Measurements from ENCODE around the gene FAM72D. TPM values are rescaled to one million over a fixed set of nuclear protein-coding genes. Genes with fewer than 3 reads are reported as not detected.
"Not testable (repeated sequence)": the region's sequence is repeated elsewhere in the genome, so short reads cannot be mapped to it uniquely, and the experiment has no call there.

FAM72D gene
- total RNA-seq (2014; rRNA removed; shearing (Covaris generic)) = 3.8 TPM in 2 replicates

DNA sequence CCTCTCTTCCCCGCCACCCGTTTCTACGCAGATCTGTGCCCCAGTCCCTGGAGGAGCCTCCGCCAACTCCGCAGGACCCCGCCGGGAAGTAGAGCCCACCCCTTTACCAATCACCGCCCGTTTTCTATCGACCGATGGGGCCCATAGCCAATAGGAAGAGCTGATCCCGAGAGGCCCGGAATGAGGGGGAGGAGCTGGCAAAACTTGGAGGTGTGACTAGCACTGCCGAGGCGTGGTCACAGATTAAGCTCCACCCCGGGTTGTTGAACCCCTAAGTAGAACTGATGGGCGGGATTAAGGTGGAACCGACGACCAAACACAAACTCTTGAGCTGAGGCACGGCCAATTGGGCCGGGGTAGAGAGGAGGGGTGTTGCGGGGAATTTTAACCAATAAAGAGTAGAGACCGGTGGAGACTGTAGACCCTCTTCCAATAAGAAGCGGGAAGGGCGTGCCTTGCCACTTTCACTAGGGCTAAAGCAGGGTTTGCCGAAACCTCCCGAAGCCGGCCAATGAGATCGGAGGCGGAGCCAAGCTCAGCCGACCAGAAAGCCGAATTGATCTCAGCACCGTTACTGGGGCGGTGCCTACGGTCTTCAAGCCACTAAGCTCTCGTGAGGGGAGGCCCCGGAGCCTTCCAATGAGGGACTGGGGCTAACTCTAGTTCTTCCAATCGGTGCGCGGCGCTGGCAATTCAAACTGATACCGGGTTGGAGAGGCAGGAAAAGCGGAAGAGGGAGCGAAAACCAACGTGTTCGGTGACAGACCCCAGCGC, at the start of gene FAM72D, which contains the start of gene SRGAP2B:
FAM72D (plus strand) TSS at position 691 of the 774 bp plus-strand sequence. CDS start 874 bp downstream, outside the sequence.
SRGAP2B (minus strand) TSS at position 45 of the 774 bp plus-strand sequence. CDS start 2,427 bp downstream, outside the sequence.
- DNase-seq (ENCODE audit: low spot score) = not testable (repeated sequence)

DNA sequence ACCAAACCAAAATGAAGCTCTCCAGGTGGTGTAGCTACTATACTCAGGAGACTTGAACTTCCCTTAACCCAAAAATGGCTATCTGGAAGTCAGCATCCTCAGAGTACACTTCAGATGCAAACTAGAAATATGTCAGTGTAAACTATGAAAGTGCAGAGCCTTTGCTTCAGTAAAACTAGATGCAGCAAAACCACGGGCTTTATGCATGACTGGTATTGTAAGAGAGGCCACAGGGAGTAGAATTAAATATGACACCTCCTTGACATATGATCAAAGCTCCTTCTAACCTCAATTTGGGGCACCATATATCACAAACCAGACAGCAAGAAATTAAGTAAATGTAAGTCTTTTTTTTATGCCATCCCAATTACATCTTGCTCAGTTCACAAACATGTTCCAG, 48.2 kb upstream of the FAM72D start:
- DNase-seq (ENCODE audit: low spot score) = not testable (repeated sequence)

DNA sequence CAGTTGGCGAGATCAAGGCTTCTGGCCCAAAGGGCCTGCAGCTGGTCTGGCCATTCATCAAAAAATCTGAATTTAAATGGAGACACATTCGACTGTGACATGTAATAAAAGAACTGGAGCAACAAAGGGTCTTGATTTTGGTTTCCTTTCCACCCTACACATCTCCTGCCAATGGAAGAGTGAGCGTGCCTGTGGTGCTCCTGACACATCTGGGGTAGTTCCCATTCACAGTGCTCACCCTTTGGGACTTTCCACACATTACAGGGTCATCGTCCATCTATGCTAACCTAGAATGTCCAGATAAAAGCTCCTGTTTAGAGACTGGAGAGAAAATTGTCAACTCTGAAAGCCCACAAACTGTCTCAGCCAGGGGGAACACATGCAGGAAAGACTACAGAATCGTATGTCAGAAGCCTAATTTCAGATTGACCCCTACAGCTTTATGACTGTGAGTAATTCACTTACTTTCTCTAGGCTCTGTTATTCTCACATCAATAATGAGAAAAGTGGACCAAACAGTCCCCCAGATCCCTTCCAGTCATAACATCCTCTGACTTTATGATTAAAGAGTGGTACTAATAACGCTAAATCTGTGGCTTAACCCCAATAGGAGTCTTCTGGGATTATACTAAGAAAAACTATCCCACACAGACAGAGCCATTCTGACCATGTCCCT, 47.5 kb upstream of the FAM72D start:
- DNase-seq (ENCODE audit: low spot score) = not testable (repeated sequence)

DNA sequence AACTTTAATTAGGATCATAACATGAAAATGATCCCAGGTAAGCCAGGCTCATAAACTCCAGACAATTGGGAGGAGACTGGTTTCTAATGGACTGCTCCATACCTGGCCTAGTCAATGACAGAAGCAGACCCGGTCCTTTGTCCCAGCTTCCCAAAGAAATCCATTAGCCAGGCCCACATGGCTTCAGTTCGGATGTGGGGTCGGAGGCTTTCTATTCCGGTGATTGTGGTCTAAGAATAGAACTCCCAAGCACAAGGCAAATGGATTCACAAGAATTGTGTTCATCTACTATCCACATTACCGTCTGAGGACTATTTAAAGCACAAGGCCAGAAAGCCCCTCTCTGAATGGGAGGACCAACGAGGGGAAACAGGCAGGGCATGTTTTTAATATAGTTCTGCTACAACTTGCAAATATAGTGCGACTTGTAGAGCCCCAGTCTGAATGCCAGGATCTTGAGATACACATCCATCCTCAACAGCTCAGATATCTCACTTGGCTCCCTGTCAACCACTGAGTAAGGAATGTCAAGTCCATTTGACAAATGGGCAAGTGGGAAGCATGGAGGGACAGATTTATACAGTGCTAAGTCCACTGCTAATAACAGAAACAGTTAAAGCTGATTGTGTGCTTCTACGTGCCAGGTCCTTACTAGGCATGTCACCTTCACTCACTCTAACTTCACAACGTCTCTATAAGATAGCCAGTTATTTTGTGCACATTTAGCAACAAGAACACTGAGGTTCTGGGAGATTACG, 43.6 kb upstream of the FAM72D start:
- not testable (repeated sequence) for DNase-seq (ENCODE audit: low spot score)

DNA sequence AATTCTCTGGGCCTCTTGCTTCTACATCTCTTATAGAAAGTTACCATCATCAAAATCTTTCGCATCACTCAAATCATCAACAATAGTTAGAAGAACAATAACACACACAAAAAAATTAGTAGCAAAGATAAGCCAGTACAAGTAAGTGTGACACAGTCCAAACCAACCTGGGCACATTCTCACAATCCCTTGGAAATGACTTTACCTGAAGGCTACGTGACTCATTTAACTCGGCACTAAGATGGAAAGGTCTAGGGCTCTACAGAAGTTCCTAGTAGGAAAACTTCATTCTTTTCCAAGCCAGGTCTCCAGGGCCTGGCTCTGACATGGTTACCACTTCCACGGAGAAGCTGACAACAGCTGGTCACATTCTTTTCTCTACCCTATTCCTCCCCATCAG, 42.3 kb upstream of the FAM72D start:
- DNase-seq (ENCODE audit: low spot score) = not testable (repeated sequence)

DNA sequence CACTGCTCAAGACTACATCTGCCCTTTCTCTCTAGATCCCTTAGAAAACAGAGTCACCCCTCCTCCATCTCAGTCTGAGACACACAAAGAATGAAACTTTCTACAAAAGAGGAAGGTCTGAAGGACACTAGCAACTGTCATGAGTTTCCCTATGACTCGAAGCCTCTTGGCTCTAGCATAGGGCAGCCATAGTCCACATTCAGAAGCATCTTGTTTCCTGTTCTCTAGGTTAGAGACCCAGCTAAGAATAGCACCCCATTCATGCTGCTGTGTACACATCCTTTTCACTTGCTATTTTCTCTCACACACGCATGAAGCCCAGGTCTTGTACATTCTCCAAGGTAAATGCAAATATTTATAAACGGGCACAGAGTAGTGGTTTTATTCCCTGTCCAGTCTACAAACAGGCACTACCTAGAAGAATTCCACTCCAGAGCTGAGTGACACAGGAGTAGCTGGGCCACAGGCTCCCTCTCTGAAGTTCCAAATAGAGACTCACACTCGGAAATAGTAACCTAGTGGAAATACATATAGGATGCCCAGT, 40.5 kb upstream of the FAM72D start:
- DNase-seq (ENCODE audit: low spot score) = not testable (repeated sequence)

DNA sequence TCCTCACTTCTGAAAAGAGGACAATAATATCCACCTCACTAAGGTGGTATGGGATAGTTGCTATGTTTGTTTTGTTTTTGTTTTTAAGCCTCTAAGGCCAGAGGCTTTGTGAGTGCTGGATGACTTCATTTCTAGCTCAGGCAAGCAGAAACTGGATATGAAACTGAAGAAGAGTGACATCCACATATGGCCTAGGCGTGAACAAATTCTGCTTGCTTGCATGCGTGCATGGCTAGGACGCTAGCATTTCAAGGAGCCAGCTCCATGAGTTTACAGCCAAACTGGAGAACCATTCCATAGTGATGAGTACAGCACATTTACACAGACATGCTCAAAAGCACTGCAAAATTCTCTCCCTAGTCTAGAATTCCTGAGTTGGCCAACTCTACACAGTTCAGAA, 37.6 kb upstream of the FAM72D start:
- DNase-seq (ENCODE audit: low spot score) = not testable (repeated sequence)

DNA sequence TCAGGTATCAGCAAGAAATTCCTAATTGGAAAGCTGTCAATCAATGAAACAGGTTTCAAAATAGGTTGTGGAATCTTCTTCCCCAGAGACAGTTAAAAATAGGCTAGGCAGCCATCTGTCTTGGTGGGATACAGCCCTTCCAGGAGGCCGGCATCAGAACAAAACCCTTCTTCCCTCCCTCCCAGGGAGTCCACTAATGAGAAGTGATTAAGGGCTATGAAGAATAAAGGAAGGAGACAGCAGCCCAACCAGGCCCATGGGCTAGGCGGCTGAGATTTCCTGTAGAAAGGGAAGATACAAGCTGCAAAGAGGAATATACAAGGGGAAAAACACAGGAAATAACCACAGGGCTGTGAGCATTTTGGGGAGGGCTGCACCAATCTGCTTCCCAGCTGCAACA, 32.5 kb upstream of the FAM72D start:
- not testable (repeated sequence) for DNase-seq (ENCODE audit: low spot score)

DNA sequence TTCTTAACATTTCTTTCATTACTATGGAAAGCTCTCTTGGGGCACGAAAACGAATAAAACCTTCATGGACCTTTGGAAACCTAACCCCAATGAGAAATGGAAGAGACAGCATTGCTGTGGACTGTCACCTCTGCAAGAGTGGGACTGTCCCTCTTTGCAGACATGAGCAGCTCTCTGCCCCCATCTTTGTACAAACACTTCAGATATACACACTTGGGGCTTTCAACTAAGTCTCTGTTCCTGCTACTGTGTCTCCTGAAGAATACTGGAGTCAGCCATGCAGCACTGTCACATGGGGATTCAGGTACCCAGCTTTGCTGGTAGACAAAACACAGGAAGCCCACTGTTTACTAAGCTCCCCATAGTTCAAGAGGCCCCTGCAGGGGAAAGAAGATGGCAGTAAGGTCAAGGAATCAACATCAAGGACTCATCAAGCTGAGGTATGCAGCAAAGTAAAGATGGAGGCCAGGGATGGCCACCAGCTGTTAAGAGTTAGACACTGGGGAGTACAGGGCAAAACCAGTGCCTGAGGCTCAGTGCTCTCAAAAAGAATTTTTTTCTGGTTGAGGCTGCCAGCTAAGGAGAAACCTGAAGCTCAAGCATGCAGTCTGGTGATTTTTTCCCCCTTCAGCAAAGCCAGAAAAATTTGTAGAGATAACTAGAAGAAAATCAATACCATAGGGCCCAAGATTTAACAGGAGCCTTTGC, 31.7 kb upstream of the FAM72D start:
- not testable (repeated sequence) for DNase-seq (ENCODE audit: low spot score)

DNA sequence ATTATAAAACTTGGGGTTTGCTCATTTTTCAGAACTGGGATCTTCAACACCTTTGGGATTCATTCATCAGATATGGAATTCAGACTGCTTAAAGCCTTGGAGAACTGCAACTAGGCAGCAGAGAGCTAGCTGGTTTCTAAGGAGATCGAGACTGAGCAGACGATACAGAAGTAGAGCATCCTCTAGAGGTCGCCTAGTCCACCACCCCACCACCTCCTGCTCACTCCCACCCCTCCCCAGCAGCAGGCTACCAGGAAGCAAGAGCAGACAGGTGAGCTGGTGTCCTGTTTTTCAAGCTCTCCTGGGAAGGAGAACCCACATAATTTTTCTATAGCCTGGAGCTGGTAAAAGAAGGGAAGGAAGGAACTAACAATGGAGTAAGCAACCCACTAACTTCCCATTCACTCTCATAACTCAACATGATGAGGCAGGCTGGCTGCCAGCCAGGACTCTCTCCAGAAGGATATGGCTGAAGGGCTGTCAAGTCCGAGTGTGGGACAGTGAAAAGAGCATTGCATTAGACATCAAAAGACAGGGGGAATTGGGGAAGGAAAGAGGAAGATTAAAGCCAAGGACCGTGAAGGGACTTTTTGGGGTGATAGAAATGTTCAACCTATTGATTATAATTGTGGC, 30.5 kb upstream of the FAM72D start:
- not testable (repeated sequence) for DNase-seq (ENCODE audit: low spot score)

DNA sequence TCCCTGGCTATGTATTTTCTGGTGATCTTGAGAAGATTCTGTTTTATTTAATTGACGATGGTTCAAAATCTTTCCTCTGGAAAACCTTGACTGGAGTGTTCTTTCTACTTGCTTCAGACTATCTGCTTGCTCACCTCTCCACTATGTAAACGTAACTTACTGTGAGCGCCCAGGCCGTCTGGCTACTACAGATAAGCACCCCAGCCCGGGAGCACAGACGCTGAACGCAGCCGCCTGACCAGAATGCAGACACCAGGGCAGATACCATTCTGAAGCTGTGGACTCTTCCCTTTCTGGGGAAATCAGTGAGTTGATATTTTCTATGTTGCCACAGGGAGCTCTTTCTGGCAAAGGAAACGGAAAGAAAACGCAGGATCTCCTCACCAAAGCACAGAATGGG, 29.3 kb upstream of the FAM72D start:
- not testable (repeated sequence) for DNase-seq (ENCODE audit: low spot score)

DNA sequence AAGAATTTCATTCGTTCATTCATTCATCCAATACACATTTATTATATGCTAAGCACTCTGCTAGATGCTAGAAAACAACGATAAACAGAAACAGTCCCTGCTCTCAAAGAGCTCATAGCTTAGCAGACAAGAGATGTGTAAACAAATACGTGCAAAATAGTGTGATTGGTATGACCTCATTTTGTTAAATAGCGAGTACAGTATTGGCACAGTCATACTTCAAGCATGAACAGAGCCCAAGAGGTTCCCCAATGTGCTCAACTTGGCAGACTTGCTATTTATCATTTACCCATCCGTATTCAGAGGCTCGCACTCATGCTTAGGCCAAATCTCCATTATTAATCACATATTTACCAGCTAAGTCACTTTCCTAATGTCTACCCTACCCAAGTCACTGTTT, 24.2 kb upstream of the FAM72D start:
- not testable (repeated sequence) for DNase-seq (ENCODE audit: low spot score)

DNA sequence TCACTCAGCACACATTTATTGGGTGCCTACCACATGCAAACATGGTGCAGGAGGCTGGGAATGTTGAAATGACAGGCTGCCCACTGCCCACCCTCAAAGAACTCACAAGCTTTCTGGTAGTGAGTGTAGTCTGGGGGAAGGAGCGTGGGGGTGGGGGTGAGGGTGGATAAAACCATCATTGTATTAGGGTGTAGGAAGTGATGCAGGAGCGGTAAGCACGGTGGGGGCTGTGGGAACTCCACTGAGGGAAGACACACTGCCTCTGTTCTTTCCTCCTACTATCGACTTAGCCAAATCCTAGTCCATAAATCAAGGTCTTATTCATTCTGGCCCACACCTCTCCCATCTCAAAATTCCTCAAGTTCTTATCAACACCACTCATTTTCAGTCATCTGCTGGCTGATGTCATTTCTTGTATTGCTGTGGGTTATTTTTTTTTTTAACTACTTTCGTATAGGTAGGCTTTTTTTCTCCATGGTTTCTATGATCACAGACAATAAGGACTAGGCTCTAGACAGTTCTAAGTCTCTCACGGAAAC, 21.7 kb upstream of the FAM72D start:
- not testable (repeated sequence) for DNase-seq (ENCODE audit: low spot score)

DNA sequence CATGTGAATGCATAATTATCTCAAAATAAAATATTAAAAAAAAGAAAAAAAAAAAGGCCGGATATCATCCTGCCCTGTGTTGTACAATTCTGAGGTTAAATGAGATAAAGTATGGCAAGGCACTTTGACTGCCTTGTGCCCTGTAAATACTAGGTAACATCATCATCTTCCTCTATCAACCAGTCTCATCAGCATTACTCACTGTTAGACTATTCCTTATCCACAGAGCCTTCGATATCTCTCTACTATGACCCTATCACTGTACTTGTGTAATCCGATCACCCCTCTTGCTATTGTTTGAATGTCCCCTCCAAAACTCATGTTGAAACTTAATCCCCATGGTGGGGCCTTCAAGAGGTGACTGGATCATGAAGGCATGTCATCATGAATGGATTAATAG, 18.9 kb upstream of the FAM72D start:
- DNase-seq (ENCODE audit: low spot score) = not testable (repeated sequence)

DNA sequence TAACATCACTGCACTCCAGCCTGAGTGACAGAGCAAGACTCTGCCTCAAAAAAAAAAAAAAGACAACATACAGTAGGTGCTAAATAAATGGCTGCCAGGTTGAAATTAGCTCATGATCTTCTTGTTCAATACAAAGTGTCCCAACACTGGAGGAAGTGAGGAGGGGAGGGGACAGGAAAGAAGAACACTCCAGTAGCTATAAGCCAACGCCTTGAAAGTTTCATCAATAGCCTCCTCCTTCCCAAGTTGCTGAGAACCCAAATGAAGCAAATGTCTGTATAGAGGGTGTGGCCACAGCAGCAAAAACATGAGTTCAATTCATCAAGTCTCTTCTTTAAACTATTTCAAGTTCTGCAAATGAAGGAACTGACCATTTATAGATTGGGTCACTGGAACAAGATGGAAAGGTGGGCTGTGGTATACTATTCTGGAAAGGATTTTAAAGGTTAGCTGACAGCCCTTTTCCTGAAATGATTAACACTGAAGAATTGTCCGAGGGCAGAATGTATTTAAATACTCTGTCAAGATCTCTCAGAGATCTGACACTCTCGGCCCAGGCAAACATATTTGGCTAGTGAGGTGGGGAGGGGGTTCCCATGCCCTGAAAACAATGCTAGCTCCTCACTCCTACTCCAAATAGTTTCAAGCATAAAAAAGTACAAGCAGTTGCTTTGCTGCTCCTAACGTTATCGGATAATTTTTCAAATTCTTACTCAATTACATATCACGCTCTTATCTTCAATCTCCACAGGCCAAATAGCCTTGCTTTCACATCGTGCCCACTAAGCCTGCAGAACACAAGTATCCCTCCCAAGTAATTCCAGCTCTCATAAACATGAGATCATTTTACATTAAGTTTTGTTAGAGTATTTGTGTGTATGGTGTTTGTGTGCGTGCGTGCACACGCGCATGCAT, 17.6 kb upstream of the FAM72D start:
- not testable (repeated sequence) for DNase-seq (ENCODE audit: low spot score)

DNA sequence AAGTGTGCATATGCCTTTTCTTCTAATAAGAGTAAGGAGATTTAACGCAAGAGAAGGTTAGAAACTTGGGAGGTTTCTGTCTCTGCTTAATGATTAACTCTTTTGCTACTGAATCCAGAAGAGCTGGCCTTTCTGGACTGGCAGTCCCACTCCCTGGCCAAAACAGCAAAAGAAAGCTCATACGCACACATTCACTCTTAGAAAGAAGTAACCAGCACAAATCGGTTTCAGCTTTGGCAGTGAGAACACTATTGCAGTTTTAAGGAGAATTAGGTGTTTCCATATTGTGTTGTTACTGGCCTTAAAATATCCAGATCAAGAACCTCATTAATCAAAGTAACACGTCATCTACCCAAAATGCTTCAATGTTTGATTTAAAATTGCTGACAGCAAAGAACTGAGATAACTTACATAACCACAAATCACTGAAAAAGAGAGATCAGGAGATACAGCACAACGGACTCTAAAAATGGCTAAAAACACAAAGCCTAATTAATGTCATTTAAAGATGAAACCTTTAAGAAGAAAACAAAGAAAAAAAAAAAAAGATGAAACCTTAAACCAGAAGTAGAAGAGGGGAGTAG, 16.9 kb upstream of the FAM72D start:
- DNase-seq (ENCODE audit: low spot score) = not testable (repeated sequence)

DNA sequence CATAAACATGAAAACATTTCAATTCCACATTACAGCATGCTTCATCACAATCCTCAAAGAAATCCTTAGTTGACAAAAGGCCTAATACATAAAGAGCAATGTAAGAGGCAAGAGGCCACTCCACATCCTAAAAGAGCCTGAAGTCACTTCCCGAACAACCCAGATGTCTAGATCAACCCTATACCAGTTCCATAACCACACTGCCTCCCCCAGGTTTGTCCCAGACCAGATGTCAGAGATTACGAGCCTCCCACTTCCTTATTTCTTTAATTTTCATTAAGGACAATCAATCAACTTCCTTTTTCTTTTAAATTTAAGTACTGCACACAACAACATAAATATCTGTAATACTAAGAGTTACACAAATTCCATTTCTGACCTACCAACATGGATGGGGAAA, 16.0 kb upstream of the FAM72D start:
- DNase-seq (ENCODE audit: low spot score) = not testable (repeated sequence)

DNA sequence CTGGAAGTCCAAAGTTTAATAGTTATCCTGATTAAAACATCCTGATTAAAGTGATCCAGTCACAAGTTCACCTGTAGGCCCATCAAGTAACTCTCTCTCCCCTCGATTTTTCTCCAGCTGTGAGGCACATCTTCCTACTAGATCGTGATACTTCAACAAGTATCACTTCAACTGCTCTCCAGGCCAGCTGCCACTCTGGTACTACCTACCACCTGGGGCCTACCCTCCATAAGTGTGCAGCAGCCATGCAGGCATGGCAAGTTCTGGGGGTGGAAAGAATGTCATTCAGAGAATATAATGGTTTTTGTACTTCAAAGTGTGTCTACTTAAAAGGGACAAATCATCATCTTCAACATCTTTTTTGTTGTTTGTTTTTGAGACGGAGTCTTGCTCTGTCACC, 15.6 kb upstream of the FAM72D start:
- not testable (repeated sequence) for DNase-seq (ENCODE audit: low spot score)
